ENCODE results near the gene KCNS3.

- TF ChIP-seq POLR2AphosphoS5 (IDR thresholded peaks at IDR 0.05) (no peak), CTCF (IDR thresholded peaks at IDR 0.05) (no peak), POLR2A (IDR thresholded peaks at IDR 0.05; ENCODE audit: low read depth) (no peak), EP300 (IDR thresholded peaks at IDR 0.05) (no peak)
Measured at GRCh38 chr2:17979707-17980106, 101.2 kb downstream of the KCNS3 start.
